Testis (tissue), 2 donors: ENCODE measurements around the gene FYN.

Experiments
- CTCF ChIP-seq, 3 experiments: fragments of 450-650 bp in 2 of 3; fragments of 200-600 bp in 1 of 3; sonication (generic) in 1 of 3; IDR thresholded peaks; one replicate each; pipeline ENCODE4 v1.5.1; 2016 to 2019; ENCODE audit warnings: antibody characterized with exemption in 3 of 3, mild to moderate bottlenecking in 2 of 3, moderate library complexity in 1 of 3
- POLR2A ChIP-seq: fragments of 450-650 bp; IDR thresholded peaks from one replicate; pipeline ENCODE4 v1.6.1; 2017; ENCODE audit warnings: antibody characterized with exemption, mild to moderate bottlenecking, moderate library complexity

GRCh38 chr6:111620169-111620568 lies 253.1 kb downstream of the FYN start:
- TF ChIP-seq CTCF (IDR thresholded peaks at IDR 0.05) (no peak), POLR2A (no peak)
